ENCODE results near the gene NOL12. TPM values are rescaled to one million over a fixed set of nuclear protein-coding genes. Genes with fewer than 3 reads are reported as not detected.

Gene NOL12
- polyA plus RNA-seq, 2 of the 4 experiments (the other 2 are of a cell fraction) = 23.0 to 37.3 TPM

- Histone ChIP-seq H3K9me3 (no peaks in the 10 kb centered on the region), H3K4me3 (no peak within 1 kb of the TSS), H3K4me1 (peaks cover 6% of the 10 kb centered on the region; the same call in 1 of the 3 replicates), H3K27ac (peak within 1 kb of the TSS in 1 of 2 experiments; percentile 54; a peak in 2 of 6 replicates), H3K4me2 (peak within 1 kb of the TSS; percentile 55)
- peak; percentile 77 to 87 for DNase-seq (ENCODE audit: low read depth in 1 of 2, low spot score in 1 of 2)
- POLR2A ChIA-PET = interaction anchor here (1.6 kb wide), 1 partner anchor 11 kb away, joined by 3 read pairs; the partner anchor contains the start of gene NOL12
- CTCF ChIA-PET = interaction anchor here (0.7 to 3.9 kb wide), 10 partner anchors 15 to 98 kb away, joined by 3 to 12 read pairs (median 3); partner anchors contain the start of gene PDXP
- 50% methylated on average over 23 of the region's 39 CpGs for WGBS (ENCODE audit: missing lambda C conversion rate)
- FAIRE-seq = no peak
- TF ChIP-seq SREBF2 (IDR thresholded peaks at IDR 0.05) (no peak), FOSL2 (IDR thresholded peaks at IDR 0.05) (no peak), FOSL2 (CRISPR knock-in tag; IDR thresholded peaks at IDR 0.05) (peak; percentile 13; the same call in 1 of the 2 replicates), RAD21 (conservative IDR thresholded peaks at IDR 0.05 in 1 of 2, IDR thresholded peaks at IDR 0.05 in 1 of 2) (peak in 1 of 2 experiments; percentile 6; a peak in 1 of 5 replicates), BHLHE40 (IDR thresholded peaks at IDR 0.05; ENCODE audit: low read depth, low read length) (0 out of 2 replicates have a peak, but pooled peaks have one; percentile 4), POLR2AphosphoS2 (conservative IDR thresholded peaks at IDR 0.05; ENCODE audit: low read length) (no peak), BCL3 (IDR thresholded peaks at IDR 0.05) (no peak), TFCP2L1 (CRISPR knock-in tag; IDR thresholded peaks at IDR 0.05) (no peak), ZSCAN20 (CRISPR knock-in tag; IDR thresholded peaks at IDR 0.05) (no peak)
- peak; percentile 96 to 99 for ATAC-seq
Observed at GRCh38 chr22:37696657-37697537, 10.8 kb downstream of the NOL12 start, which contains the start of gene TRIOBP. TSS of gene TRIOBP (plus strand) at chr22:37697048. CDS start at chr22:37701366, 4,318 bp downstream.

GRCh38 chr22:37697538-37697835 lies 11.3 kb downstream of the NOL12 start:
- no peak for FAIRE-seq
- Histone ChIP-seq H3K27ac (peak overlapping the region in 1 of 2 experiments; percentile 54; a peak in 2 of 6 replicates), H3K4me1 (peaks cover 6% of the 10 kb centered on the region; the same call in 1 of the 3 replicates), H3K4me2 (no peak overlapping the region), H3K4me3 (no peak overlapping the region), H3K9me3 (no peaks in the 10 kb centered on the region)
- WGBS (ENCODE audit: missing lambda C conversion rate) = 76% methylated on average over 3 of the region's 3 CpGs
- no peak for DNase-seq (ENCODE audit: low read depth in 1 of 2, low spot score in 1 of 2)
- TF ChIP-seq MYC (IDR thresholded peaks at IDR 0.05; ENCODE audit: borderline replicate concordance, low read length) = no peak
- TF ChIP-seq RCOR1 (IDR thresholded peaks at IDR 0.05; ENCODE audit: low read depth, low read length) = no peak
- no peak for TF ChIP-seq KDM5A (IDR thresholded peaks at IDR 0.05)
- no peak for TF ChIP-seq CHD2 (IDR thresholded peaks at IDR 0.05; ENCODE audit: low read length, partially characterized antibody)
- TF ChIP-seq SREBF2 (IDR thresholded peaks at IDR 0.05) = no peak
- TF ChIP-seq HDAC2 (IDR thresholded peaks at IDR 0.05) = no peak
- TF ChIP-seq JUN (IDR thresholded peaks at IDR 0.05) = no peak
- no peak for TF ChIP-seq HOXB13 (CRISPR knock-in tag; IDR thresholded peaks at IDR 0.05; ENCODE audit: low read depth)
- ChIA-PET CTCF (interaction anchor here (0.8 to 3.9 kb wide), 7 partner anchors 14 to 97 kb away, joined by 3 to 12 read pairs (median 4); no protein-coding TSS in a partner anchor), POLR2A (no interaction called here)
- peak in 1 of 2 experiments; percentile 26; a peak in 1 of 6 replicates for ATAC-seq

- Histone ChIP-seq H3K4me1 (peaks cover 6% of the 10 kb centered on the region; the same call in 1 of the 3 replicates), H3K27ac (no peak overlapping the region), H3K4me2 (no peak overlapping the region), H3K9me3 (no peaks in the 10 kb centered on the region), H3K4me3 (no peak overlapping the region)
- ChIA-PET POLR2A (no interaction called here), CTCF (no interaction called here)
- no peak for FAIRE-seq
- DNase-seq (ENCODE audit: low read depth in 1 of 2, low spot score in 1 of 2) = no peak
- no peak for ATAC-seq
- WGBS (ENCODE audit: missing lambda C conversion rate) = 80% methylated on average over 8 of the region's 8 CpGs
- no peak for TF ChIP-seq EHMT2 (IDR thresholded peaks at IDR 0.05; ENCODE audit: low read depth)
- TF ChIP-seq HES2 (IDR thresholded peaks at IDR 0.05) = no peak
- no peak for TF ChIP-seq HMGXB4 (CRISPR knock-in tag; IDR thresholded peaks at IDR 0.05; ENCODE audit: borderline replicate concordance)
- no peak for TF ChIP-seq MYC (IDR thresholded peaks at IDR 0.05; ENCODE audit: borderline replicate concordance, low read length)
- no peak for TF ChIP-seq ATOH8 (CRISPR knock-in tag; IDR thresholded peaks at IDR 0.05; ENCODE audit: low read depth)
- TF ChIP-seq RCOR1 (IDR thresholded peaks at IDR 0.05; ENCODE audit: low read depth, low read length) = no peak
- no peak for TF ChIP-seq FOSB (CRISPR knock-in tag; IDR thresholded peaks at IDR 0.05)
- no peak for TF ChIP-seq BCL3 (IDR thresholded peaks at IDR 0.05)
Observed at GRCh38 chr22:37701141-37701786, 15.1 kb downstream of the NOL12 start.
